Stimulated activated naive B cell treated with anti-CD40 and anti-IgM and Interleukin-4, amounts not matched to agents 10 μg/mL and 1 μg/mL and 100 μg/mL, for 72 hours (primary cell): Measurements from ENCODE around the gene ADIG.

Experiments
- ATAC-seq, 2 donors: fragments of 150-1000 bp; cut with Tn5 transposase; replicated peaks; 2 replicates each; pipeline ENCODE4 v1.10.0; 2021; ENCODE audit warnings: moderate library complexity in 1 of 2
- DNase-seq: peaks from one replicate; pipeline ENCODE4 v3.0.0; 2021
- H3K27ac Mint-ChIP-seq: one replicate; pipeline ENCODE4 v1.8.0; 2022; ENCODE audit warnings: mild to moderate bottlenecking, mixed read lengths
- H3K27me3 Mint-ChIP-seq, 2 donors: one replicate each; pipeline ENCODE4 v1.8.0; 2022; ENCODE audit warnings: mixed read lengths in 2 of 2
- H3K36me3 Mint-ChIP-seq, 2 donors: one replicate each; pipeline ENCODE4 v1.8.0; 2022; ENCODE audit warnings: mixed read lengths in 2 of 2, mild to moderate bottlenecking in 1 of 2
- H3K4me1 Mint-ChIP-seq, 2 donors: one replicate each; pipeline ENCODE4 v1.8.0; 2022; ENCODE audit warnings: mixed read lengths in 2 of 2, mild to moderate bottlenecking in 1 of 2
- H3K4me3 Mint-ChIP-seq, 2 donors: one replicate each; pipeline ENCODE4 v1.8.0; 2022; ENCODE audit warnings: mild to moderate bottlenecking in 2 of 2, mixed read lengths in 2 of 2, moderate library complexity in 1 of 2
- H3K9me3 Mint-ChIP-seq, 2 donors: one replicate each; pipeline ENCODE4 v1.8.0; 2022; ENCODE audit warnings: mixed read lengths in 2 of 2, mild to moderate bottlenecking in 1 of 2

The ADIG gene

GRCh38 chr20:38626921-38627659 is 46.1 kb downstream of the ADIG start:
- H3K4me1 Mint-ChIP-seq: peaks cover 0 to 1% of the 10 kb centered on the region in 2 donors
- H3K9me3 Mint-ChIP-seq: peaks cover 0 to 4% of the 10 kb centered on the region in 2 donors
- H3K27me3 Mint-ChIP-seq: peaks cover 4 to 6% of the 10 kb centered on the region in 2 donors
- no peak overlapping the region for H3K4me3 Mint-ChIP-seq
- H3K27ac Mint-ChIP-seq: no peak overlapping the region
- no peaks in the 10 kb centered on the region for H3K36me3 Mint-ChIP-seq
- DNase-seq (no peak), ATAC-seq (no peak)

- Mint-ChIP-seq H3K4me3 (no peak overlapping the region), H3K27ac (no peak overlapping the region), H3K4me1 (peaks cover 5% of the 10 kb centered on the region in 2 donors), H3K36me3 (no peaks in the 10 kb centered on the region), H3K27me3 (peaks cover 9 to 11% of the 10 kb centered on the region in 2 donors), H3K9me3 (peaks cover 0 to 4% of the 10 kb centered on the region in 2 donors)
- no peak for ATAC-seq
- DNase-seq: no peak
Measured at GRCh38 chr20:38628580-38629470, 47.8 kb downstream of the ADIG start.

GRCh38 chr20:38629979-38630378 is 49.0 kb downstream of the ADIG start:
- ATAC-seq (no peak), DNase-seq (no peak)
- Mint-ChIP-seq H3K27ac (no peak overlapping the region), H3K9me3 (no peaks in the 10 kb centered on the region), H3K4me1 (peaks cover 10 to 15% of the 10 kb centered on the region in 2 donors), H3K4me3 (no peak overlapping the region), H3K27me3 (peaks cover 10 to 15% of the 10 kb centered on the region in 2 donors), H3K36me3 (no peaks in the 10 kb centered on the region)

GRCh38 chr20:38630727-38631126 is 49.7 kb downstream of the ADIG start:
- Mint-ChIP-seq H3K36me3 (no peaks in the 10 kb centered on the region), H3K4me3 (no peak overlapping the region), H3K27ac (no peak overlapping the region), H3K4me1 (peaks cover 10 to 15% of the 10 kb centered on the region in 2 donors), H3K27me3 (peaks cover 10 to 15% of the 10 kb centered on the region in 2 donors), H3K9me3 (no peaks in the 10 kb centered on the region)
- DNase-seq (no peak), ATAC-seq (no peak)

- H3K4me3 Mint-ChIP-seq: no peak overlapping the region
- ATAC-seq (peak in 1 of 2 donors; percentile 25), DNase-seq (no peak)
- peaks cover 0 to 2% of the 10 kb centered on the region in 2 donors for H3K9me3 Mint-ChIP-seq
- no peak overlapping the region for H3K27ac Mint-ChIP-seq
- peaks cover 11 to 15% of the 10 kb centered on the region in 2 donors for H3K4me1 Mint-ChIP-seq
- no peaks in the 10 kb centered on the region for H3K36me3 Mint-ChIP-seq
- peaks cover 10 to 15% of the 10 kb centered on the region in 2 donors for H3K27me3 Mint-ChIP-seq
Measured at GRCh38 chr20:38631155-38632022, 50.4 kb downstream of the ADIG start.

GRCh38 chr20:38633577-38634093 is 52.6 kb downstream of the ADIG start:
- DNase-seq (peak; percentile 41), ATAC-seq (peak; percentile 86 to 87)
- Mint-ChIP-seq H3K9me3 (peaks cover 0 to 2% of the 10 kb centered on the region in 2 donors), H3K4me1 (peaks cover 11 to 15% of the 10 kb centered on the region in 2 donors), H3K27me3 (peaks cover 9 to 15% of the 10 kb centered on the region in 2 donors), H3K27ac (no peak overlapping the region), H3K36me3 (no peaks in the 10 kb centered on the region), H3K4me3 (no peak overlapping the region)

- Mint-ChIP-seq H3K27ac (no peak overlapping the region), H3K9me3 (peaks cover 0 to 2% of the 10 kb centered on the region in 2 donors), H3K27me3 (peaks cover 13 to 24% of the 10 kb centered on the region in 2 donors), H3K36me3 (no peaks in the 10 kb centered on the region), H3K4me1 (peaks cover 14 to 15% of the 10 kb centered on the region in 2 donors), H3K4me3 (no peak overlapping the region)
- no peak for DNase-seq
- ATAC-seq: no peak
Measured at GRCh38 chr20:38635721-38636288, 54.8 kb downstream of the ADIG start.
